ENCODE results near the gene AP2B1. TPM values are rescaled to one million over a fixed set of nuclear protein-coding genes. Genes with fewer than 3 reads are reported as not detected.
A peak's percentile ranks its signal among the peaks of the same experiment; 100 is the strongest.

AP2B1 gene
- total and polyA plus RNA-seq, 11 donors = 25.0 to 166 (median 122) TPM

GRCh38 chr17:35627417-35627816 is 40.3 kb downstream of the AP2B1 start:
- WGBS, 4 donors = 92 to 95% (median 93%) methylated on average over 4 of the region's 4 CpGs
- ATAC-seq (no peak), DNase-seq (no peak)
- peaks cover 0 to 97% (median 81%) of the 10 kb centered on the region in 9 donors for H3K36me3 ChIP-seq
- no peaks in the 10 kb centered on the region for H3K27me3 ChIP-seq
- TF ChIP-seq POLR2A (IDR thresholded peaks at IDR 0.05) = no peak
- no peak for TF ChIP-seq CTCF (IDR thresholded peaks at IDR 0.05)
- no peak overlapping the region for H3K4me3 ChIP-seq
- H3K4me1 ChIP-seq = peaks cover 0 to 5% (median 0%) of the 10 kb centered on the region in 12 donors
- H3K27ac ChIP-seq = no peak overlapping the region
- H3K9me3 ChIP-seq = no peaks in the 10 kb centered on the region
- intact Hi-C loops (cut with DNase I) = loop anchor here in 1 of 10 donors (10.0 kb wide), 1 partner anchor 63 kb away; the partner anchor contains the start of gene SLFN14

- peaks cover 0 to 99% (median 81%) of the 10 kb centered on the region in 9 donors for H3K36me3 ChIP-seq
- TF ChIP-seq CTCF (IDR thresholded peaks at IDR 0.05) = no peak
- TF ChIP-seq POLR2A (IDR thresholded peaks at IDR 0.05) = no peak
- H3K4me3 ChIP-seq = no peak overlapping the region
- H3K9me3 ChIP-seq = no peaks in the 10 kb centered on the region
- peaks cover 0 to 5% (median 0%) of the 10 kb centered on the region in 12 donors for H3K4me1 ChIP-seq
- intact Hi-C loops (cut with DNase I) = no loop called here
- no peak overlapping the region for H3K27ac ChIP-seq
- no peaks in the 10 kb centered on the region for H3K27me3 ChIP-seq
- DNase-seq (no peak), ATAC-seq (peak in 3 of 4 donors; percentile 31 to 49 (median 37))
- 55 to 64% (median 60%) methylated on average over 1 of the region's 1 CpG for WGBS, 4 donors
These were observed 43.5 kb downstream of the AP2B1 start for GRCh38 chr17:35630530-35631148.

- intact Hi-C loops (cut with DNase I) = no loop called here
These were observed 53.9 kb downstream of the AP2B1 start for GRCh38 chr17:35641032-35641431.

GRCh38 chr17:35645923-35646322 is 58.8 kb downstream of the AP2B1 start:
- Histone ChIP-seq H3K9me3 (no peaks in the 10 kb centered on the region), H3K4me3 (no peak overlapping the region), H3K4me1 (no peaks in the 10 kb centered on the region), H3K27ac (no peak overlapping the region), H3K36me3 (peaks cover 0 to 98% (median 75%) of the 10 kb centered on the region in 9 donors), H3K27me3 (no peaks in the 10 kb centered on the region)
- no peak for TF ChIP-seq POLR2A (IDR thresholded peaks at IDR 0.05)
- no peak for TF ChIP-seq CTCF (IDR thresholded peaks at IDR 0.05)
- intact Hi-C loops (cut with DNase I) = no loop called here
- no peak for ATAC-seq
- DNase-seq = no peak
- WGBS, 4 donors = 44 to 89% (median 57%) methylated on average over 2 of the region's 2 CpGs

More at GRCh38 chr17:35641032-35641431, 53.9 kb downstream of the AP2B1 start:
- TF ChIP-seq POLR2A (IDR thresholded peaks at IDR 0.05) (no peak), CTCF (IDR thresholded peaks at IDR 0.05) (no peak)
- no peak for DNase-seq
- peaks cover 0 to 100% (median 99%) of the 10 kb centered on the region in 9 donors for H3K36me3 ChIP-seq
- no peak overlapping the region for H3K4me3 ChIP-seq
- no peaks in the 10 kb centered on the region for H3K4me1 ChIP-seq
- ATAC-seq = no peak
- 92 to 94% (median 94%) methylated on average over 4 of the region's 4 CpGs for WGBS, 4 donors
- H3K27ac ChIP-seq = no peak overlapping the region
- no peaks in the 10 kb centered on the region for H3K9me3 ChIP-seq
- H3K27me3 ChIP-seq = no peaks in the 10 kb centered on the region

Data from heart left ventricle (tissue), 16 donors.